ENCODE data around the gene PATJ.

PATJ gene

DNA sequence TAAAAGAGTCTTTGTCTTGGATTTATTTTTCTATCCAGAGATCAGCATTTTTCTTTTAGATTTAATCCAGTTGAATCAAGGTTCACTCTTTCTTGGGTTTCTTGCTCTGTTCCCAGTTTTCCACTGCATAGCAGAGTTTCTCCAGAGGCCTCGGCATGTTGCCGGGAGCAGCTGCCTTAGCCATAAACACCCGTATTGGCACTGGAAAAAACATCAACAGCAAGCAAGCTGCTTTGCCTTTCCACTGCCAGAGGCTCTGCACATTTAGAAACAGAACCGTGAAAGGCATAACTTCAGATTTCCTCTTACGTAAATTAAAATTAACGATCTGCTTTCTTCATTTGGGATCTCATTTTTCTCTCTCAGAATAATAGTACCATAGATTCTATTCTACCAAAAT, 270.6 kb downstream of the PATJ start:
- H3K4me3 ChIP-seq (ENCODE audit: control insufficient read depth, low read depth, low read length): no peak overlapping the region
- TF ChIP-seq, protein P1, sequence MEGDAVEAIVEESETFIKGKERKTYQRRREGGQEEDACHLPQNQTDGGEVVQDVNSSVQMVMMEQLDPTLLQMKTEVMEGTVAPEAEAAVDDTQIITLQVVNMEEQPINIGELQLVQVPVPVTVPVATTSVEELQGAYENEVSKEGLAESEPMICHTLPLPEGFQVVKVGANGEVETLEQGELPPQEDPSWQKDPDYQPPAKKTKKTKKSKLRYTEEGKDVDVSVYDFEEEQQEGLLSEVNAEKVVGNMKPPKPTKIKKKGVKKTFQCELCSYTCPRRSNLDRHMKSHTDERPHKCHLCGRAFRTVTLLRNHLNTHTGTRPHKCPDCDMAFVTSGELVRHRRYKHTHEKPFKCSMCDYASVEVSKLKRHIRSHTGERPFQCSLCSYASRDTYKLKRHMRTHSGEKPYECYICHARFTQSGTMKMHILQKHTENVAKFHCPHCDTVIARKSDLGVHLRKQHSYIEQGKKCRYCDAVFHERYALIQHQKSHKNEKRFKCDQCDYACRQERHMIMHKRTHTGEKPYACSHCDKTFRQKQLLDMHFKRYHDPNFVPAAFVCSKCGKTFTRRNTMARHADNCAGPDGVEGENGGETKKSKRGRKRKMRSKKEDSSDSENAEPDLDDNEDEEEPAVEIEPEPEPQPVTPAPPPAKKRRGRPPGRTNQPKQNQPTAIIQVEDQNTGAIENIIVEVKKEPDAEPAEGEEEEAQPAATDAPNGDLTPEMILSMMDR (IDR thresholded peaks at IDR 0.05; ENCODE audit: control insufficient read depth, insufficient read depth, low read depth, low read length, missing control alignments): no peak
- DNase-seq (ENCODE audit: low read depth): no peak

DNA sequence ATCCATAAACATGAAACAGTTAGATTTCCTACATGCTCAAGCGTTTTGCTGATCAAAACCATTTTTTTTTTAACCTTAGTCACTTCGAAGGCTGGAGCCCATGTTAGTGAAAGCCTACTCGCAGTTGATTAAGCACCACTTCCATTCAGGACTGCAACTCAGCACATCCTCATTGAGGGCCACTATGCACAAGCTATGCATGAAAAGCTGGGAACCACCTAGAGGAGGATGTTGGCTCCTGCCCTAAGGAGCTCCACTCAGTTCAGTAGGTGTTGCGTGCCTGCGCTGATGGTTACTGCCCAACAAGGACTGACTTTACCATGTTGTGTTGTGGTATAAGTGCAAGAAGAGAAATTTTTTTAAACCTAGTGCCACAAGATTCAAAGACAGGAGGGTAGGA, 271.0 kb downstream of the PATJ start:
- TF ChIP-seq, protein P1 (IDR thresholded peaks at IDR 0.05; ENCODE audit: control insufficient read depth, insufficient read depth, low read depth, low read length, missing control alignments): no peak
- no peak for DNase-seq (ENCODE audit: low read depth)
- no peak overlapping the region for H3K4me3 ChIP-seq (ENCODE audit: control insufficient read depth, low read depth, low read length)

DNA sequence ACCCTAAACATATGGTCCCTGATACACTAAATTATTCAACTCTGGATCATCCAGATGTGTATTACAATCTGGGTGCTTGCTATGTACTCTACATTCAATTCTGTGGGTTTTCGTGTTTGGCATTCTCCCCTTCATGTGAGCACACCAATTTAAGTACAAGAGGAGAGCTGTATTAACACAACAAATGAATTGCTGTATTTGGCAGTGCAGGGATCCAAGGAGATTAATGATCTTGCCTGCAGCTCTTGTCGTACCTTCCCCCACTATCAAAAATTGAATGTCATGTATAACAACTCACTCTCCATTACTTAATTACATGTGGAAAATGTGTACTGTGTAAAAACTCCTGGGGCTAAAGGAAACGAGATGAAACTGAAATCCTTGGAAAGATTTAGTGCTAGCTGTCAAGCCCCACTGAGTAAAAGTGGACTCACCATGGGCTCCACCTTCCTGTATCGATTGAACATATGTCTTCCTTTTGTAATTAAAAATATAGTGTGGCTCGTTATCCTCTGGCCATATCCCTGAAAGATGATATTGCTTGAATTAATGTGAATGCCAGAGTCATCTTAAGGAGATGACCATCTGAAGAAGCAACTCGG, 280.2 kb downstream of the PATJ start:
- no peak for DNase-seq (ENCODE audit: low read depth)
- H3K4me3 ChIP-seq (ENCODE audit: control insufficient read depth, low read depth, low read length): no peak overlapping the region
- TF ChIP-seq, protein P1 (IDR thresholded peaks at IDR 0.05; ENCODE audit: control insufficient read depth, insufficient read depth, low read depth, low read length, missing control alignments): no peak

DNA sequence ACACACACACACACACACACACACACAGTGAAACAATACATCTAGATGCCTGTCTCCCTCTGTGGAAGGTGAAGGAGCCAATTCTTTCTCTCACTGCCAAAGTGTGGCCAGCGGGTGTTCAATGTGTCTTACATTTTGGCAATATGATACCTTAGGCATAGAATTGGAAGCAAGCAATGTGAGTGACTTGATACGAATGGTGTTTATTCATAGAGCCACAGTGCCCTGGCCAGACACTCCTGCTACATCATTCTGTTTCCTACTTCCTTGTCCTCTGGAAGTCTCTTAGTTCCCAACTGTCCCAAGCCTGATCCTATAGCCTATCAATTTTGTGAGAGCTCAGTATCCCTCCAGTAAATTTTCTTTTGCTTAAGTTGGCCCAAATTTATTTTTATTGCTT, 282.4 kb downstream of the PATJ start:
- no peak overlapping the region for H3K4me3 ChIP-seq (ENCODE audit: control insufficient read depth, low read depth, low read length)
- no peak for DNase-seq (ENCODE audit: low read depth)
- TF ChIP-seq, protein P1 (IDR thresholded peaks at IDR 0.05; ENCODE audit: control insufficient read depth, insufficient read depth, low read depth, low read length, missing control alignments): no peak

DNA sequence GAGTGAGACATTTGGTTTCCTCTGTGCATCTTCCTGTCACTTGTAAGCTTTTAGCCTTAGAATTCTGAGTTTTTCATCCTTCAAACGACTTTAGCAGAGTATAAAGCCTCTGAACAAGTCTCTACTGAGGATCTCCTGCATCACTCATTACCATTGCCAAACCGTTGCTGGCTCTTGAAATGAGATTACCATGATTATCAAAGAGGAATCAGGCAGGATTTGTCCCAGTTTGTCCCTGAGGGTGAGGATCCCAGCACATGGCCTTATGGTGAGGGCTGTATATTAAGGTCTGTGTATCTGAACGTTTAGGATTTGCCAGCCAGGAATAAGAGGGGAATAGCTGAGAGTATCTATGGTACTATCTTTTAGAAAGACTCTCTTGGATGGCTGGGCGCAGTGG, 282.9 kb downstream of the PATJ start:
- no peak for DNase-seq (ENCODE audit: low read depth)
- TF ChIP-seq, protein P1 (IDR thresholded peaks at IDR 0.05; ENCODE audit: control insufficient read depth, insufficient read depth, low read depth, low read length, missing control alignments): no peak
- no peak overlapping the region for H3K4me3 ChIP-seq (ENCODE audit: control insufficient read depth, low read depth, low read length)

DNA sequence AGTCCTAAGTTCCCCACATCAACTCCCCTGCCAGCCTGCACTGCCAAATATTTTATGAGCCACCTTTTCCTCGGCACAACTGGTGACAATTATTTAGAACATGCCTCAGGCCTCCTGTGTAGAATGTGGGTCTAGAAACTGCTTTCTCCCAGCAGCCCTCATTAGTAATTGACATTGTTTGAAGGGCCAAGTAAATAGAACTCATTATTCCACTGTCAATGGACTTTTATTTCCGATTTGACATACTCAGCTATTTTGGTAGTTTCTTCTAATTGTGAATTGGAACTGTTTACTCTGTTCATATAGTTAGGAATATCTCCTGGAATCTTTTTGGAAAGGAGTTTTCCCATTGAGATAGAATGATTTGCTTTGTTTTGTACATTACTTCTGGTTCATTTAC, 283.6 kb downstream of the PATJ start:
- no peak overlapping the region for H3K4me3 ChIP-seq (ENCODE audit: control insufficient read depth, low read depth, low read length)
- TF ChIP-seq, protein P1 (IDR thresholded peaks at IDR 0.05; ENCODE audit: control insufficient read depth, insufficient read depth, low read depth, low read length, missing control alignments): no peak
- DNase-seq (ENCODE audit: low read depth): no peak

DNA sequence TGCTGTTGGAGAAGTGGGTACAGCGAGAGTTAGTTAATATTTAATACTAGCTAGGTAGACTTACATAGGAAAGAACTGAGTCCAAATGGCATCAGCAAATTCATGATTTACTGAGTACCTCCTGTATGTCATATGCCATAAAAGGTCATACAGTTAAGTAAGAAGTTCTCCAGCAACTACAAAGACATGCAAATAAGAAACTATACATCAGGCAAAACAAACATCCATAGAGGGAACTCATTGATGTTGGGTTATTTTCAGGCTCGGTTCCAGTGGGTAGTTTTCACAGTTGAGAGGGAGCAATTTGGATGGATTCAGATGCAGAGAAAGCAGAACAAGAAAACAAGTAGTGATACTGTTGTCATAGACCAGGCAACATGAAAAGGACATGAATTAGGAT, 287.4 kb downstream of the PATJ start:
- TF ChIP-seq, protein P1 (IDR thresholded peaks at IDR 0.05; ENCODE audit: control insufficient read depth, insufficient read depth, low read depth, low read length, missing control alignments): no peak
- H3K4me3 ChIP-seq (ENCODE audit: control insufficient read depth, low read depth, low read length): no peak overlapping the region
- no peak for DNase-seq (ENCODE audit: low read depth)
